Measurements from ENCODE around the gene PRKD2.
"Not testable (repeated sequence)": the region's sequence is repeated elsewhere in the genome, so short reads cannot be mapped to it uniquely, and the experiment has no call there.

The PRKD2 gene

GRCh38 chr19:46717034-46717715 lies at the start of gene PRKD2:
Gene PRKD2 (minus strand): TSS chr19:46717114. CDS start chr19:46716370, 744 bp downstream.
- no peak for DNase-seq

GRCh38 chr19:46764817-46765291 lies 47.9 kb upstream of the PRKD2 start:
- DNase-seq, result no peak

GRCh38 chr19:46762245-46762890 lies 45.5 kb upstream of the PRKD2 start:
- no peak for DNase-seq

DNA sequence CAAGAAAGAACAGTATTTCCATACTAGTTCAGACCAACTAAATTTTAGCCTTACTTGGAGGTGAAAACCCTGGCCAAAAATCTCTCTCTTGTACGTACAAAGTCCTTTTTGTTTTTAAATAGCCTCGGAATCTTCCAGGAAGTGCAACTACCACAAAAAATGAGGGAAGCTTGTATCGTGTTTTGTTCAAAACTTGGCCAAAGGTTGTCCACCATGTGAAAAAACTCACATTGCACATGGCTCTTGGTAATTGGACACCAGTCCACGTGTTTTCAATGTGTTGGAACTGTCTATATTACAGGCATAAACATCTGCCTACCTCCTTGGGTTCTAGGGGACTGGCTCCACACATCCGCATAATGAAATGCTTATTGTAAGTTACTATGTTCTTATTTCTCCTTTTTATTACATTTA lies 44.5 kb upstream of the PRKD2 start:
- DNase-seq, result no peak

DNA sequence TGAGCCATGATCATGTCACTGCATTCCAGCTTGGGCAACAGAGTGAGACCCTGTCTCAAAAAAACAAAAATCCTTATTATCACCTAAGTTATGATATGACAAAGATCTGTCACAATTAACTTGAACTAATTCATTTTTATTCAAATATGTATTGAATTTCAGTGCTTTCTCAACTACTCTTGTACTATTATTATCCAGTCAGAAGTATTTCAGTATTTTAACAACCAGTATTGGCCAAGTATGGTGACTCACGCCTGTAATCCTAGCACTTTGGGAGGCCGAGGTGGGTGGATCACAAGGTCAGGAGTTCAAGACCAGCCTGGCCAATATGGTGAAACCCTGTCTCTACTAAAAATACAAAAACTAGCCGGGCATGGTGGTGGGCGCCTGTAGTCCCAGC lies 44.0 kb upstream of the PRKD2 start:
- DNase-seq, result not testable (repeated sequence)

- DNase-seq, result no peak
These were observed 43.4 kb upstream of the PRKD2 start for GRCh38 chr19:46760363-46760762.

DNA sequence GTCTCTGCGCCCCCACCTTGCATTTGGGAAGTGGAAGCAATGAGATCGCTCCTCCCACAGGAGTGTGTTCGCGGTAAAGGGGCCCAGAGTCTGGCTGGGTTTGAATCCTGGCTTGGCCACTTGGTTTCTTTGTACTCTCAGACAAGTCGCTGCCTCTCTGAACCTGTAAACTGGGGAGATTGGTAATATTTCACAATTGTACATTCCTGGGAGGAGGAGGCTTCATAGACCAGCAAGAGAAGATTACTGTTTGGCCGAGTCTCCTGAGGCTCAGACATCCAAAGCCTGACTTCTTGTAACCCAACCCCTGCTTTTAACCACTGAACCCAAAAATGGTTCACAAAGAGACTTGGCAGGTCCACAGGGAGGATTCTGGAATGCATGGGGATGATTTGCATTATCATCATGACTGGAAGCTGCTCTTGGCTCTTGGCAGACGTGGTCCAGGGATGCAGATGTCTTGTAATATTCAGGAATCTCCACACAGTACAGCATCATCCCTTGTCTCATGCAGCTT lies 43.0 kb upstream of the PRKD2 start:
- no peak for DNase-seq

GRCh38 chr19:46759206-46759605 lies 42.3 kb upstream of the PRKD2 start:
- no peak for DNase-seq

DNA sequence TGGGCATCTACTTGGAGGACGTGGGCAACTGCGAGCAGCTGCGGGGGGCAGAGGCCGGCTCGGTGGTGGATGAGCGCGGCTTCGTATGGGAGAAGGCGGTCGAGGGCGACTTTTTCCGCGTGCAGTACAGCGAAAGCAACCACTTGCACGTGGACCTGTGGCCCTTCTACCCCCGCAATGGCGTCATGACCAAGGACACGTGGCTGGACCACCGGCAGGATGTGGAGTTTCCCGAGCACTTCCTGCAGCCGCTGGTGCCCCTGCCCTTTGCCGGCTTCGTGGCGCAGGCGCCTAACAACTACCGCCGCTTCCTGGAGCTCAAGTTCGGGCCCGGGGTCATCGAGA lies 39.6 kb upstream of the PRKD2 start:
- no peak for DNase-seq

DNA sequence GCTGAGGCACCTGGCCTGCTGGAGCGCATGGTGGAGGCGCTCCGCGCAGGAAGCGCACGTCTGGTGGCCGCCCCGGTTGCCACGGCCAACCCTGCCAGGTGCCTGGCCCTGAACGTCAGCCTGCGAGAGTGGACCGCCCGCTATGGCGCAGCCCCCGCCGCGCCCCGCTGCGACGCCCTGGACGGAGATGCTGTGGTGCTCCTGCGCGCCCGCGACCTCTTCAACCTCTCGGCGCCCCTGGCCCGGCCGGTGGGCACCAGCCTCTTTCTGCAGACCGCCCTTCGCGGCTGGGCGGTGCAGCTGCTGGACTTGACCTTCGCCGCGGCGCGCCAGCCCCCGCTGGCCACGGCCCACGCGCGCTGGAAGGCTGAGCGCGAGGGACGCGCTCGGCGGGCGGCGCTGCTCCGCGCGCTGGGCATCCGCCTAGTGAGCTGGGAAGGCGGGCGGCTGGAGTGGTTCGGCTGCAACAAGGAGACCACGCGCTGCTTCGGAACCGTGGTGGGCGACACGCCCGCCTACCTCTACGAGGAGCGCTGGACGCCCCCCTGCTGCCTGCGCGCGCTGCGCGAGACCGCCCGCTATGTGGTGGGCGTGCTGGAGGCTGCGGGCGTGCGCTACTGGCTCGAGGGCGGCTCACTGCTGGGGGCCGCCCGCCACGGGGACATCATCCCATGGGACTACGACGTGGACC lies 39.1 kb upstream of the PRKD2 start:
- DNase-seq, result no peak

GRCh38 chr19:46755077-46755852 lies 38.4 kb upstream of the PRKD2 start:
- no peak for DNase-seq

- no peak for DNase-seq
These were observed 36.7 kb upstream of the PRKD2 start for GRCh38 chr19:46753420-46754155.

DNA sequence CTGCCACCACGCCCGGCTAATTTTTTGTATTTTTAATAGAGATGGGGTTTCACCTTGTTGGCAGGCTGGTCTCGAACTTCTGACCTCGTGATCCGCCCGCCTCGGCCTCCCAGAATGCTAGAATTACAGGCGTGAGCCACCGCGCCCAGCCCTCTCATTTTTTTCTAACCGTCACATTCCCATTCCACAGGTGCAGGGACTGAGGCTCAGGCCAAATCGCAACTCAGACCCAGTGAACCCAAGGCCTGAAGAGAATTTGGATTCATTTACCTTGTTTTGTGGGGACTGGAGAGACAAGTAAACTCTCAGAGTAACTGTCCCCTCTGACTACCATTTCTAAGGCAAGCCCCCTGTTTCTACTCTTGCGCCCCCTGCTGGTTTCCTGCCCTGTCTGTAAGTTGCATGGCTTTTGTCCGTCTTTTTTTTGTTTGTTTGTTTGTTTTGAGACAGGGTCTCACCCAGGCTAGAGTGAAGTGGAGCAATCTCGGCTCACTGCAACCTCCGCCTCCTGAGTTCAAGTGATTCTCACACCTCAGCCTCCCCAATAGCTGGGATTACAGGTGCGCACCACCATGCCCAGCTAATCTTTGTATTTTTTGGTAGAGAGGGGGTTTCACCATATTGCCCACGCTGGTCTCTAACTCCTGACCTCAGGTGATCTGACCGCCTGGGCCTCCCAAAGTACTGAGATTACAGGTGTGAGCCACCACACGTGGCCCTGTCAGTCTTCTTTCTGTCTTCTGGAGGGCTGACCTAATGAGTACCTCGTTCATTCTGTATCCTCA lies 31.6 kb upstream of the PRKD2 start:
- DNase-seq, result no peak

- DNase-seq, result no peak
These were observed 29.6 kb upstream of the PRKD2 start, which contains the start of gene STRN4 for GRCh38 chr19:46746281-46747057. Gene STRN4 (minus strand): TSS chr19:46746450. CDS start chr19:46746430, 20 bp downstream.

DNA sequence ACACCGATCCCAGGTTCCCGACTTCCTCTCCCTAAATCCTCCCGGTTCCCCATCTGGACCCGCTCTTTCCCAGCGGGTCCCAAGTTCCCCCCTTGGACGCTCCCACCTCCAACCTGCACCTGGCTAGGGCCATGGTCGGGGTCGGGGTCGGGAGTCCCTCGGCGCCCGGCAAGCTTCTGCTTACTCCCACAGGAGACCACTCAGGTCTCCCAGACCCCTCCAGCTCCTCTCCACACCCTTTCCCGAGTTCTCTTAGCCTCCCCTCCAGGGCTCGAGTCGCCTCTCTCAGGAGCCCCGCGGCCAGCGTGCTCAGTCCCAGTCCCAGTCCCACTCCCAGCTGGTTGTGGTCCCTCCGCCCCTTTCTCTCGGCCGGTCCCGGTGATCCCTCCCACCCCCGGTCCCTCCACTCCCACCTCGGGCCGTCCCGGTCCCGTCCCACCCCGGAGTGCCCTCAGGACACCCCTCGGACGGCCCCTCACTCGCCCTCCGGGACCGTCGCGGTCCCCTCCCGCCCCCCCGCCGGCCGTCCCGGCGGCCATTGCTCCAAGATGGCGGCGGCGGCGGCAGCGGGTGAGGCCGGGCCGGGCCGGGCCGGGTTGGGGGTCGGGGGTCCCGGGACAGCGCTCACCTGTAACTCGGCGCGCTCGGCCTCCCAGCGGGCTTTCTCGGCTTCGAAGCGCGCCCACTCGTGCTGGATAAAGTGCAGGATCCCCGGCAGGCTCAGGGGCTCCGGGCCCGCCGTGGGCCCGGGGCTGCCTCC lies 28.8 kb upstream of the PRKD2 start, which contains the start of gene FKRP:
Gene FKRP (plus strand): TSS at position 537 of the 760 bp plus-strand sequence. CDS start 9,394 bp downstream, outside the sequence.
- no peak for DNase-seq

DNA sequence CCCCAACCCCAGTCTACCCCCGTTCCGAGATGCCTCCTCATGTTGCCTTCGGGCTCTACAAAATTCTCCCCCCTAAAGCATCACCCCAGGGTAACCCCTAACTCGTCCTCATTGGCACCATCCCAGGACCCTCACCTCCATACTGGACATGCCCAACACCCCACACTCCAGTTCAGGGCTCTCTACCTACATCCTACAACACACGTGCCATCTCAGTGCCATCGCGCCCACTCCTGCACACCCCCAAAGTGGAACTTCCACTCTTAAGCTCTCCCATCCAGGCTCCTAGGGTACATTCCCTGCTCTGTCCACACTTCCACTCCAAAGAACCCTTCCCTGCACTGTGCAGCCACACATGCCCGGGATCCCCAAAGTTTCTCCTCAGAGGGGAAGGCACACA lies 28.1 kb upstream of the PRKD2 start:
- DNase-seq, result no peak

DNA sequence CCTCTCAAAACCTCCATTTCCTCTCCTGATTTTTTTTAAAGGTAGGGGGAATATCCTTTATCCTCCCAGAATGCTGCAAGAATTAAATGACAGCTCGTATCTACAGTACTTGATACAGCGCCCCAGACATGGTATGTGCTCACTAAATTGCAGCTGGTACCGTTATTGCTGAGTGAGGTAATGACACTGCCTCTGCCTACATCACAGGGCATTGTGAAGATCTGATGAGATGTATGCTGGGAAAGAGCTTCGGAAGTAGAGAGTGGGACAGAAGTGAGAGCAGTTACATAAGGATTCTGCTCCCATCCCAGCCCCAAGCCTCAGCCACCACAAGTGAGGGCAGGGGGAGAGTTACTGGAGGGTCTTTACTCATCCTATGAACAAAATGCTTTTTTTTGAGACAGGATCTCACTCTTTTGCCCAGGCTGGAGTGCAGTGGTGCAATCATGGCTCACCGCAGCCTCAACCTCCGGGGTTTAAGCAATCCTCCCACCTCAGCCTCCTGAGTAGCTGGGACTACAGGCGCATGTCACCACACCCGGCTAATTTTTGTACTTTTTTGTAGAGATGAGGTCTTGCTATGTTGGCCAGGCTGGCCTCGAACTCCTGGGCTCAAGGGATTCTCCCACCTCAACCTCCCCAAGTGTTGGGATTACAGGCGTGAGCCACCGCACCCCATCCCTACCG lies 27.2 kb upstream of the PRKD2 start:
- DNase-seq, result no peak

- no peak for DNase-seq
These were observed 26.1 kb upstream of the PRKD2 start for GRCh38 chr19:46742926-46743480.

GRCh38 chr19:46741447-46741846 lies 24.5 kb upstream of the PRKD2 start:
- DNase-seq, result no peak
